Activated CD8-positive, alpha-beta memory T cell treated with anti-CD3 and anti-CD28 coated beads, Interleukin-2, amount 10 ng/mL, durations not matched to agents 7 days and 5 days (primary cell): ENCODE data around the gene GABRD. TPM values are rescaled to one million over a fixed set of nuclear protein-coding genes. Genes with fewer than 3 reads are reported as not detected.
"Not testable (repeated sequence)": the region's sequence is repeated elsewhere in the genome, so short reads cannot be mapped to it uniquely, and the experiment has no call there.

Experiments used
- ATAC-seq: fragments of 150-1000 bp; cut with Tn5 transposase; one replicate; pipeline ENCODE4 v1.10.0; 2021; ENCODE audit warnings: moderate library complexity
- CTCF ChIA-PET: fragments of 350-600 bp; sonication (Branson Sonifier 250); formaldehyde crosslinking; loops from one replicate; lab custom pipeline; 2021; ENCODE audit warnings: antibody characterized with exemption; lab: Charles Lee
- DNase-seq: peaks from one replicate; pipeline ENCODE4 v3.0.0-alpha.2; 2020
- H3K27ac Mint-ChIP-seq: one replicate; pipeline ENCODE4 v1.8.0; 2021; ENCODE audit warnings: mild to moderate bottlenecking, mixed read lengths
- H3K27me3 Mint-ChIP-seq: one replicate; pipeline ENCODE4 v1.8.0; 2021; ENCODE audit warnings: mixed read lengths
- H3K36me3 Mint-ChIP-seq: one replicate; pipeline ENCODE4 v1.8.0; 2021; ENCODE audit warnings: mild to moderate bottlenecking, mixed read lengths
- H3K4me1 Mint-ChIP-seq: one replicate; pipeline ENCODE4 v1.8.0; 2021; ENCODE audit warnings: mixed read lengths
- H3K4me3 Mint-ChIP-seq: one replicate; pipeline ENCODE4 v1.8.0; 2021; ENCODE audit warnings: mild to moderate bottlenecking, moderate library complexity, mixed read lengths
- H3K9me3 Mint-ChIP-seq: one replicate; pipeline ENCODE4 v1.8.0; 2022; ENCODE audit warnings: low read depth, mixed read lengths
- total RNA-seq, 2 experiments: library from RNA; stranded (reverse); gene quantifications; one replicate each; pipeline ENCODE4 v1.2.3, GENCODE V29; 2021

GABRD gene
- total RNA-seq, result not detected

GRCh38 chr1:2019172-2019543 is at the start of gene GABRD:
Gene GABRD, plus strand, starts transcription at chr1:2019345. Its CDS starts 79 bp downstream, at chr1:2019424.
- Mint-ChIP-seq H3K4me3 (no peak within 1 kb of the TSS), H3K36me3 (peaks cover 2% of the 10 kb centered on the region), H3K27me3 (peaks cover 50% of the 10 kb centered on the region), H3K9me3 (no peaks in the 10 kb centered on the region), H3K4me1 (peaks cover 2% of the 10 kb centered on the region), H3K27ac (no peak within 1 kb of the TSS)
- CTCF ChIA-PET, result interaction anchor here (4.3 kb wide), 1 partner anchor 25 kb away, joined by 18 read pairs; no protein-coding TSS in a partner anchor
- peak; percentile 55 for ATAC-seq
- DNase-seq, result no peak

GRCh38 chr1:1969505-1969900 is 49.6 kb upstream of the GABRD start:
- CTCF ChIA-PET, result interaction anchor here (1.3 kb wide), 1 partner anchor 11 kb away, joined by 3 read pairs; no protein-coding TSS in a partner anchor
- no peak overlapping the region for H3K4me3 Mint-ChIP-seq
- no peak for ATAC-seq
- peaks cover 9% of the 10 kb centered on the region for H3K9me3 Mint-ChIP-seq
- no peaks in the 10 kb centered on the region for H3K27me3 Mint-ChIP-seq
- DNase-seq, result no peak
- no peaks in the 10 kb centered on the region for H3K4me1 Mint-ChIP-seq
- peaks cover 1% of the 10 kb centered on the region for H3K36me3 Mint-ChIP-seq
- no peak overlapping the region for H3K27ac Mint-ChIP-seq

GRCh38 chr1:1969953-1970716 is 49.0 kb upstream of the GABRD start:
- Mint-ChIP-seq H3K4me1 (no peaks in the 10 kb centered on the region), H3K36me3 (peaks cover 1% of the 10 kb centered on the region), H3K27me3 (no peaks in the 10 kb centered on the region), H3K27ac (no peak overlapping the region), H3K4me3 (no peak overlapping the region), H3K9me3 (peaks cover 9% of the 10 kb centered on the region)
- no peak for ATAC-seq
- DNase-seq, result no peak
- CTCF ChIA-PET, result no interaction called here

GRCh38 chr1:1971017-1971416 is 48.1 kb upstream of the GABRD start:
- Mint-ChIP-seq H3K4me3 (no peak overlapping the region), H3K27me3 (no peaks in the 10 kb centered on the region), H3K36me3 (peaks cover 1% of the 10 kb centered on the region), H3K27ac (no peak overlapping the region), H3K4me1 (no peaks in the 10 kb centered on the region), H3K9me3 (peaks cover 9% of the 10 kb centered on the region)
- no peak for ATAC-seq
- CTCF ChIA-PET, result no interaction called here
- DNase-seq, result no peak

- no peaks in the 10 kb centered on the region for H3K4me1 Mint-ChIP-seq
- ATAC-seq, result no peak
- H3K36me3 Mint-ChIP-seq, result peaks cover 1% of the 10 kb centered on the region
- H3K27ac Mint-ChIP-seq, result peak overlapping the region; percentile 28
- H3K9me3 Mint-ChIP-seq, result peaks cover 9% of the 10 kb centered on the region
- H3K4me3 Mint-ChIP-seq, result no peak overlapping the region
- no peak for DNase-seq
- H3K27me3 Mint-ChIP-seq, result no peaks in the 10 kb centered on the region
- CTCF ChIA-PET, result no interaction called here
Measured at GRCh38 chr1:1971688-1972087, 47.5 kb upstream of the GABRD start.

GRCh38 chr1:1972976-1973715 is 46.0 kb upstream of the GABRD start:
- Mint-ChIP-seq H3K4me3 (no peak overlapping the region), H3K9me3 (peaks cover 9% of the 10 kb centered on the region), H3K36me3 (peaks cover 1% of the 10 kb centered on the region), H3K27me3 (no peaks in the 10 kb centered on the region), H3K27ac (no peak overlapping the region), H3K4me1 (no peaks in the 10 kb centered on the region)
- CTCF ChIA-PET, result no interaction called here
- no peak for DNase-seq
- no peak for ATAC-seq

GRCh38 chr1:1973716-1974642 is 45.2 kb upstream of the GABRD start:
- H3K4me3 Mint-ChIP-seq, result no peak overlapping the region
- H3K4me1 Mint-ChIP-seq, result no peaks in the 10 kb centered on the region
- DNase-seq (no peak), ATAC-seq (no peak)
- CTCF ChIA-PET, result no interaction called here
- H3K36me3 Mint-ChIP-seq, result peaks cover 5% of the 10 kb centered on the region
- peaks cover 13% of the 10 kb centered on the region for H3K9me3 Mint-ChIP-seq
- H3K27me3 Mint-ChIP-seq, result no peaks in the 10 kb centered on the region
- H3K27ac Mint-ChIP-seq, result no peak overlapping the region

GRCh38 chr1:1974834-1975233 is 44.3 kb upstream of the GABRD start:
- peaks cover 22% of the 10 kb centered on the region for H3K9me3 Mint-ChIP-seq
- no peak overlapping the region for H3K27ac Mint-ChIP-seq
- peaks cover 8% of the 10 kb centered on the region for H3K36me3 Mint-ChIP-seq
- DNase-seq, result no peak
- no peak overlapping the region for H3K4me3 Mint-ChIP-seq
- H3K27me3 Mint-ChIP-seq, result no peaks in the 10 kb centered on the region
- CTCF ChIA-PET, result no interaction called here
- no peaks in the 10 kb centered on the region for H3K4me1 Mint-ChIP-seq
- ATAC-seq, result no peak

- Mint-ChIP-seq H3K9me3 (peaks cover 22% of the 10 kb centered on the region), H3K36me3 (peaks cover 8% of the 10 kb centered on the region), H3K4me1 (no peaks in the 10 kb centered on the region), H3K4me3 (no peak overlapping the region), H3K27ac (no peak overlapping the region), H3K27me3 (no peaks in the 10 kb centered on the region)
- CTCF ChIA-PET, result no interaction called here
- DNase-seq (no peak), ATAC-seq (no peak)
Measured at GRCh38 chr1:1975535-1975934, 43.6 kb upstream of the GABRD start.

- Mint-ChIP-seq H3K9me3 (peaks cover 18% of the 10 kb centered on the region), H3K4me3 (no peak overlapping the region), H3K27ac (no peak overlapping the region), H3K36me3 (peaks cover 8% of the 10 kb centered on the region), H3K27me3 (no peaks in the 10 kb centered on the region), H3K4me1 (no peaks in the 10 kb centered on the region)
- ATAC-seq (no peak), DNase-seq (no peak)
- CTCF ChIA-PET, result no interaction called here
Measured at GRCh38 chr1:1976031-1976430, 43.1 kb upstream of the GABRD start.

GRCh38 chr1:1978108-1978507 is 41.0 kb upstream of the GABRD start:
- Mint-ChIP-seq H3K27ac (no peak overlapping the region), H3K9me3 (peaks cover 13% of the 10 kb centered on the region), H3K4me3 (no peak overlapping the region), H3K4me1 (no peaks in the 10 kb centered on the region), H3K27me3 (no peaks in the 10 kb centered on the region), H3K36me3 (peaks cover 7% of the 10 kb centered on the region)
- DNase-seq (no peak), ATAC-seq (no peak)
- CTCF ChIA-PET, result interaction anchor here (1.2 kb wide), 1 partner anchor 66 kb away, joined by 3 read pairs; no protein-coding TSS in a partner anchor

GRCh38 chr1:1978690-1979481 is 40.3 kb upstream of the GABRD start:
- DNase-seq, H3K36me3 Mint-ChIP-seq, H3K4me3 Mint-ChIP-seq, H3K27ac Mint-ChIP-seq, H3K27me3 Mint-ChIP-seq, H3K4me1 Mint-ChIP-seq, ATAC-seq: not testable (repeated sequence)
- peaks cover 13% of the 10 kb centered on the region for H3K9me3 Mint-ChIP-seq
- CTCF ChIA-PET, result interaction anchor here (1.4 kb wide), 1 partner anchor 19 kb away, joined by 3 read pairs; no protein-coding TSS in a partner anchor
